ENCODE results near the gene EPS15.

EPS15 gene

GRCh38 chr1:51336004-51336403, 183.1 kb downstream of the EPS15 start:
- no peak overlapping the region for H3K27ac ChIP-seq
- no peak for TF ChIP-seq CTCF (IDR thresholded peaks at IDR 0.05)
- no peak for DNase-seq (ENCODE audit: low spot score)
- no peak overlapping the region for H3K4me3 ChIP-seq

GRCh38 chr1:51331206-51332100, 187.6 kb downstream of the EPS15 start:
- peak overlapping the region; percentile 75 for H3K4me3 ChIP-seq
- no peak for TF ChIP-seq CTCF (IDR thresholded peaks at IDR 0.05)
- no peak overlapping the region for H3K27ac ChIP-seq
- DNase-seq (ENCODE audit: low spot score) = no peak

GRCh38 chr1:51330331-51331201, 188.5 kb downstream of the EPS15 start, which contains the start of gene TTC39A:
Gene TTC39A, minus strand, starts transcription at chr1:51330562. Its CDS starts 85 bp downstream, at chr1:51330477.
- Histone ChIP-seq H3K4me3 (peak within 1 kb of the TSS; percentile 75), H3K27ac (no peak within 1 kb of the TSS)
- DNase-seq (ENCODE audit: low spot score) = peak; percentile 64
- no peak for TF ChIP-seq CTCF (IDR thresholded peaks at IDR 0.05)

- no peak overlapping the region for H3K27ac ChIP-seq
- no peak for TF ChIP-seq CTCF (IDR thresholded peaks at IDR 0.05)
- peak overlapping the region; percentile 75 for H3K4me3 ChIP-seq
- peak; percentile 52 for DNase-seq (ENCODE audit: low spot score)
Measured at GRCh38 chr1:51329443-51330325, 189.4 kb downstream of the EPS15 start.

- H3K4me3 ChIP-seq = no peak overlapping the region
- DNase-seq (ENCODE audit: low spot score) = no peak
- TF ChIP-seq CTCF (IDR thresholded peaks at IDR 0.05) = no peak
- H3K27ac ChIP-seq = no peak overlapping the region
Measured at GRCh38 chr1:51328926-51329325, 190.1 kb downstream of the EPS15 start.

GRCh38 chr1:51328279-51328678, 190.8 kb downstream of the EPS15 start:
- DNase-seq (ENCODE audit: low spot score) = no peak
- Histone ChIP-seq H3K27ac (no peak overlapping the region), H3K4me3 (no peak overlapping the region)
- TF ChIP-seq CTCF (IDR thresholded peaks at IDR 0.05) = no peak

Measured in coronary artery (tissue), 2 donors.